ENCODE results near the gene VDAC2.

VDAC2 gene

GRCh38 chr10:75240329-75241076, 29.9 kb downstream of the VDAC2 start:
- DNase-seq (ENCODE audit: low spot score), result no peak
- peaks cover 7% of the 10 kb centered on the region for H3K4me1 Mint-ChIP-seq (ENCODE audit: low read depth)
- no peak overlapping the region for H3K4me3 Mint-ChIP-seq
- no peaks in the 10 kb centered on the region for H3K36me3 Mint-ChIP-seq (ENCODE audit: low read depth)
- no peak overlapping the region for H3K27ac Mint-ChIP-seq
- H3K27me3 Mint-ChIP-seq (ENCODE audit: low read depth), result peaks cover 4% of the 10 kb centered on the region
- H3K9me3 Mint-ChIP-seq, result no peaks in the 10 kb centered on the region

DNA sequence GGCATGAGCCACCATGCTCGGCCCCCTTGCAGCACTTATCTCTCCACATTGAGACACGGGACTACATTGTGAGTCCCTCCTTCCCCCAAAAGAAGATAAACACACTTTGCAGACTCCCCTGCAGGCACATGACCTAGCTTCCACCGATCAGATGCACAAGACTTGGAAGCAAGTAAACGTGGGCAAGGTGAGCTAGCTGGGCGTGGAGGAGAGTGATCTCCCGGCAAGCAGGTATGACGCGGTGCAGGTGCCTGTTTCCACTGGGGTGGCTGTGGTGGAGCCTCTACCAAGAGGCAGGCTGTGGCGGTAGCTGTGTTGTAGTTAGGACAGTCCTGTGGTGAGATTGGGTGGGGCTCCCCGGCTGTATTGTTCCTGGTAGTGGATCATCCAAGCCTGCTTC, 32.8 kb downstream of the VDAC2 start:
- no peaks in the 10 kb centered on the region for H3K36me3 Mint-ChIP-seq (ENCODE audit: low read depth)
- H3K4me1 Mint-ChIP-seq (ENCODE audit: low read depth), result no peaks in the 10 kb centered on the region
- DNase-seq (ENCODE audit: low spot score), result no peak
- no peak overlapping the region for H3K4me3 Mint-ChIP-seq
- H3K9me3 Mint-ChIP-seq, result no peaks in the 10 kb centered on the region
- H3K27ac Mint-ChIP-seq, result no peak overlapping the region
- peaks cover 4% of the 10 kb centered on the region for H3K27me3 Mint-ChIP-seq (ENCODE audit: low read depth)

- no peaks in the 10 kb centered on the region for H3K36me3 Mint-ChIP-seq (ENCODE audit: low read depth)
- no peak overlapping the region for H3K4me3 Mint-ChIP-seq
- no peaks in the 10 kb centered on the region for H3K4me1 Mint-ChIP-seq (ENCODE audit: low read depth)
- H3K9me3 Mint-ChIP-seq, result no peaks in the 10 kb centered on the region
- peaks cover 4% of the 10 kb centered on the region for H3K27me3 Mint-ChIP-seq (ENCODE audit: low read depth)
- no peak for DNase-seq (ENCODE audit: low spot score)
- no peak overlapping the region for H3K27ac Mint-ChIP-seq
These were observed 34.1 kb downstream of the VDAC2 start for GRCh38 chr10:75244487-75245353.

- H3K27me3 Mint-ChIP-seq (ENCODE audit: low read depth), result peaks cover 5% of the 10 kb centered on the region
- H3K9me3 Mint-ChIP-seq, result no peaks in the 10 kb centered on the region
- no peaks in the 10 kb centered on the region for H3K4me1 Mint-ChIP-seq (ENCODE audit: low read depth)
- no peaks in the 10 kb centered on the region for H3K36me3 Mint-ChIP-seq (ENCODE audit: low read depth)
- H3K27ac Mint-ChIP-seq, result no peak overlapping the region
- no peak overlapping the region for H3K4me3 Mint-ChIP-seq
- no peak for DNase-seq (ENCODE audit: low spot score)
These were observed 35.0 kb downstream of the VDAC2 start for GRCh38 chr10:75245354-75246250.

DNA sequence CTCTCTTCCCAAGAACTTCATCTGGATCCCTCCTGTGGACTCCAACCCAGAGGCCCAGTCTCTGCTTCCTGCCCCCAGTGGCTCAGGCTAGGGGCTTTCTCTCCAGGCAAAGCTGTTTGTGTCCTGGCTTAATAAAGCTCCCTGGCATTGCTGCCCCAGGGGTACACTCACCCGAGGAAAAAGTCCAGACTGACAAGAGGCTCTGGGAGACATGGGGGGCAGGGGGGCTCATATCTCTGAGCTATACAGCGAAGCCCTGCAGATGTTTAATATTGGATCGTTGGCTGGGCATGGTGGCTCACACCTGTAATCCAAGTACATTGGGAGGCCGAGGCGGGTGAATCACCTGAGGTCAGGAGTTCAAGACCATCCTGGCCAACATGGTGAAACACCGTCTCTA, 35.9 kb downstream of the VDAC2 start:
- peaks cover 5% of the 10 kb centered on the region for H3K27me3 Mint-ChIP-seq (ENCODE audit: low read depth)

DNA sequence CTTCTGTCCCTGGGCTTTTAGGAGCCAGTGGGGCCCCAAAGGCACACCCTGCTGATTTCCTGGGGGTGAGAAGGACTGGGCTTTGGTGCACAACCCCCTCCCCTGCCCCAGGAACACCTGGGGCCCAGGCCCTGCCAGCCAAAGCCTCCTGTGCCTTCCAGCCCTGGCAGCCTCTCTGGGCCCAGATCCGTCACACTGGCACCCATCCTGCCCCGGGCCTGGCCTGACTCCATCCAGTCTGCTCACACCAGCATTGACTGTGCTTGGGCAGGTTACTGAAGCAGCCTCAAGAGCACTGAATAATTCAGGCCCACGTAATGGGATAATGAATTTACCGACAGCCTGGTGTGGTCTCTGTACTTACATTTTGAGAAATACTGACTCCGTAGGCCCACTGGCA, 37.2 kb downstream of the VDAC2 start:
- no peak overlapping the region for H3K27ac Mint-ChIP-seq
- peaks cover 5% of the 10 kb centered on the region for H3K27me3 Mint-ChIP-seq (ENCODE audit: low read depth)

More for the DNA sequence above, 35.9 kb downstream of the VDAC2 start:
- Mint-ChIP-seq H3K4me1 (ENCODE audit: low read depth) (no peaks in the 10 kb centered on the region), H3K27ac (no peak overlapping the region), H3K36me3 (ENCODE audit: low read depth) (no peaks in the 10 kb centered on the region), H3K4me3 (no peak overlapping the region), H3K9me3 (no peaks in the 10 kb centered on the region)
- no peak for DNase-seq (ENCODE audit: low spot score)

DNA sequence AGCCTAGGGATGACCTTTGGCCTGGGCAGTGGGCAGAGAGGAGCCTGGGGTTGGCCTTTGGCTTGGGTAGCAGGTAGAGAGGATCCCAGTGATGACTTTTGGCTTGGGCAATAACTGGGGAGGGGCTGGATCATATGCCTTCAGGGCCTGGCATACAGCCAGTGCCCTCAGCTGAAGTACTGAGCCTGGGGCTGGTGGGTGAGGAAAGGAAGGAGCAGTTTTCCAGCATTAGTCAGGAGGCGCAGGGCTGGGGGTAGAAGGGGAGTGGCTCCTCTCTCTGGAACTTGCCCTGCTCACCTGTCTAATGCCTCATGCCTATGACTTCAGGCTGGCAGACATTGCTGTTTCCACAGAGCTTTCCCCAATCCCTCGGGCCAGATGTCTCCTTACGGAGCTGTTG, 40.3 kb downstream of the VDAC2 start:
- H3K4me3 Mint-ChIP-seq, result no peak overlapping the region
- peaks cover 21% of the 10 kb centered on the region for H3K9me3 Mint-ChIP-seq
- peaks cover 2% of the 10 kb centered on the region for H3K27me3 Mint-ChIP-seq (ENCODE audit: low read depth)
- peaks cover 4% of the 10 kb centered on the region for H3K36me3 Mint-ChIP-seq (ENCODE audit: low read depth)
- H3K27ac Mint-ChIP-seq, result no peak overlapping the region
- no peaks in the 10 kb centered on the region for H3K4me1 Mint-ChIP-seq (ENCODE audit: low read depth)
- DNase-seq (ENCODE audit: low spot score), result no peak

More for the DNA sequence above, 37.2 kb downstream of the VDAC2 start:
- H3K4me1 Mint-ChIP-seq (ENCODE audit: low read depth), result no peaks in the 10 kb centered on the region
- no peak overlapping the region for H3K4me3 Mint-ChIP-seq
- H3K36me3 Mint-ChIP-seq (ENCODE audit: low read depth), result no peaks in the 10 kb centered on the region
- peaks cover 4% of the 10 kb centered on the region for H3K9me3 Mint-ChIP-seq
- no peak for DNase-seq (ENCODE audit: low spot score)

DNA sequence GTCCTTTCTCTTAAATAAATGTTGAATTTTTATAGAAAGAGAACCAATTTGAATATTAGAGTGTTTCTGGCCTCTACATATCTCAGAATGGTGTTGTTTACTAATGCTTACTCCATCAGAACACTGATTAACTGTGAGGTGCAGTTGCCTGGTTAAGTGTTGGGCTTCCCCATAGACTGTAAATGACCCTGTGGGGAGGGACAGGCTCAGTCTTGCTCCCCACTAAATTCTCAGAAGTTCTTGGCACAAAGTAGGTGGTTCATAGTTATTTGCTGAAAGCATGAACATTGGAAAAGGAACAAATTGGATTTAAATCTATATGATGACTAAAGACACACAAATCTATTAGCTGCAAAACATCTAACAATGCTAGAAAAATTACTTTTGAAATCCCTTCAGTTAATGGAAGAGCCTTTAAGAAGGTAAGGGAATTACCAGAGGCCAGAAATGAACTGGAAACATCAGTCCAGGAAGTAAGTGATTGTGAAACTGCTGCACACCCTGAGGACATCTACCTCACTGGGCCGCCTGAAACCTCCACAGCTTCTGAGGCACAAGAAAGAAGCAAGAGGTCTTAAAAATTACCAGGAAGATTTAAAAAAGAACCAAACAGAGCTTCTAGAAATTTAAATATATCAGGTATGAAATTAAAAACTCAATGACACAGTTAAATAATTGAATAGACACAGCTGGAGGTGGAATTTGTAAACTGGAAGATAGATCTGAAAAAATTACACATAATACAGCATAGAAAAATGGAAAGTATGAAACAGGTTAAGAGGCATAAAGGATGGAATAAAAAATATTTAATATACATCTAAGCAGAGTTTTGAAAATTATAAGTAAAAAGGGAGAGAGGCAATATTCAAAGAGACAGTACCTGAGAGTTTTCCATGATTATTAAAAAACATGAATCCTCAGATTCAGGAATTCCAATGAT, 43.0 kb downstream of the VDAC2 start:
- Mint-ChIP-seq H3K36me3 (ENCODE audit: low read depth) (peaks cover 4% of the 10 kb centered on the region), H3K4me3 (no peak overlapping the region), H3K27me3 (ENCODE audit: low read depth) (peaks cover 2% of the 10 kb centered on the region), H3K4me1 (ENCODE audit: low read depth) (no peaks in the 10 kb centered on the region), H3K9me3 (peaks cover 21% of the 10 kb centered on the region), H3K27ac (no peak overlapping the region)
- DNase-seq (ENCODE audit: low spot score), result no peak

DNA sequence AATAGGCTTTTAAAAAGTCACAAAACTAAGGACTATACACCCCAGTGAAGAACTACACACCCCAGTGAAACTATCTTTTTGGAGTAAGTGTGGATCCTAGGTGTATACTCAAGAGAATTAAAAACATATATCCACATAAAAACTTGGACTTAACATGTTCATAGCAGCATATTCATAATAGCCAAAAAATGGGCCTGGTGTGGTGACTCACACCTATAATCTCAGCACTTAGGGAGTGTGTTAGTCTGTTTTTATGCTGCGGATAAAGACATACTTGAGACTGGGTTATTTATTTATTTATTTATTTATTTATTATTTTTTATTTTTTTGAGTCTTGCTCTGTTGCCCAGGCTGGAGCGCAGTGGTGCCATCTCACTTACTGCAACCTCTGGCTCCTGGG, 44.1 kb downstream of the VDAC2 start:
- Mint-ChIP-seq H3K4me3 (no peak overlapping the region), H3K27ac (no peak overlapping the region), H3K27me3 (ENCODE audit: low read depth) (peaks cover 2% of the 10 kb centered on the region), H3K36me3 (ENCODE audit: low read depth) (peaks cover 4% of the 10 kb centered on the region), H3K9me3 (peaks cover 21% of the 10 kb centered on the region), H3K4me1 (ENCODE audit: low read depth) (no peaks in the 10 kb centered on the region)
- no peak for DNase-seq (ENCODE audit: low spot score)

DNA sequence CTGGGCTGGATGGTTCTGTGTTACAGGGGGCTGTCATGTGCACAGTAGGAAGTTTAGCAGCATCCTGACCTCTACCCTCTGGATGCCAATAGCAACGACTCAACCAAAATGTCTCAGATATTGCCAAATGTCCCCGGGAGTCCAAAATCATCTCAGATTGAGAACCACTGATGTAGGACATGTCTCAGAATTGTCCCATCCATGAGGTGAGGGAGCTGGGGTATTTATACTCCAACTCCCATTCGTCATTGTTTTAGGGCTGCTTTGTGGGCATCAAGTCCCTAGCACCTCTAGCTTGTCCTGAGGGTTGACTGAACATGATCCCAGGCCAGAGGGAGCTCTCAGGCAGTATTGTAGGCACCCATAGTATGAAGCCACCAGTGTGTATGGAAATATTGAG, 50.4 kb downstream of the VDAC2 start:
- no peaks in the 10 kb centered on the region for H3K27me3 Mint-ChIP-seq (ENCODE audit: low read depth)
- no peak overlapping the region for H3K27ac Mint-ChIP-seq
- H3K4me3 Mint-ChIP-seq, result no peak overlapping the region
- no peaks in the 10 kb centered on the region for H3K4me1 Mint-ChIP-seq (ENCODE audit: low read depth)
- H3K36me3 Mint-ChIP-seq (ENCODE audit: low read depth), result no peaks in the 10 kb centered on the region
- H3K9me3 Mint-ChIP-seq, result no peaks in the 10 kb centered on the region
- DNase-seq (ENCODE audit: low spot score), result no peak

GRCh38 chr10:75261813-75262705, 51.5 kb downstream of the VDAC2 start:
- Mint-ChIP-seq H3K4me1 (ENCODE audit: low read depth) (no peaks in the 10 kb centered on the region), H3K9me3 (no peaks in the 10 kb centered on the region), H3K27me3 (ENCODE audit: low read depth) (no peaks in the 10 kb centered on the region), H3K36me3 (ENCODE audit: low read depth) (no peaks in the 10 kb centered on the region), H3K4me3 (no peak overlapping the region), H3K27ac (no peak overlapping the region)
- DNase-seq (ENCODE audit: low spot score), result no peak

DNA sequence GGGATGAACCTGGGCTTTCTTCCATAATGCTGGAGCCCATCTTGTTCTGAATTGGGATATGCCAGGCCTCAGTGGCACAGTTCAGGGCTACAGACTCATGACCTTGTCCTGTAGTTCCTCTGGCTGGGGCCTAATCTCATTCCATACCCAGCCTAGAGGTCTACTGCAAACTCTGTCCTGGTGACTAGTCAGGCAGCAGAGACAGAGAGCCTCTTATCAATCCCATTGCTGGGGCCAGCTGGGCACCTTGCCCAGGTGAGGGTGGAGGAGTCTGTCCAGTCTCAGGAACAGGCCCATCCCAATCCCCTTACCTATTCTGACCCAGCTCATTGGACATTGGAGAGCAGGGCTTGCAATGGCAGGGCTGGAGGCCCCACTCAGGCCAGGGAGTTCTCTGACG, 53.2 kb downstream of the VDAC2 start:
- Mint-ChIP-seq H3K27ac (no peak overlapping the region), H3K4me1 (ENCODE audit: low read depth) (no peaks in the 10 kb centered on the region), H3K36me3 (ENCODE audit: low read depth) (no peaks in the 10 kb centered on the region), H3K4me3 (no peak overlapping the region), H3K27me3 (ENCODE audit: low read depth) (no peaks in the 10 kb centered on the region), H3K9me3 (no peaks in the 10 kb centered on the region)
- DNase-seq (ENCODE audit: low spot score), result no peak

Data from T-helper 2 cell treated with Interferon-gamma antibody and Interleukin-4, amounts not matched to agents 5 μg/mL and 100 μg/mL, for 36 hours (primary cell).